ENCODE data around the gene ZBTB42.

GRCh38 chr14:104818714-104819161 lies 17.8 kb downstream of the ZBTB42 start:
- no peak for TF ChIP-seq EZH2 (IDR thresholded peaks at IDR 0.05; ENCODE audit: borderline replicate concordance, insufficient read depth, low read depth, low read length, poor library complexity, severe bottlenecking)
- TF ChIP-seq CTCF (IDR thresholded peaks at IDR 0.05), result no peak
